Measurements from ENCODE around the gene LZTR1.
A peak's percentile ranks its signal among the peaks of the same experiment; 100 is the strongest.

The LZTR1 gene

DNA sequence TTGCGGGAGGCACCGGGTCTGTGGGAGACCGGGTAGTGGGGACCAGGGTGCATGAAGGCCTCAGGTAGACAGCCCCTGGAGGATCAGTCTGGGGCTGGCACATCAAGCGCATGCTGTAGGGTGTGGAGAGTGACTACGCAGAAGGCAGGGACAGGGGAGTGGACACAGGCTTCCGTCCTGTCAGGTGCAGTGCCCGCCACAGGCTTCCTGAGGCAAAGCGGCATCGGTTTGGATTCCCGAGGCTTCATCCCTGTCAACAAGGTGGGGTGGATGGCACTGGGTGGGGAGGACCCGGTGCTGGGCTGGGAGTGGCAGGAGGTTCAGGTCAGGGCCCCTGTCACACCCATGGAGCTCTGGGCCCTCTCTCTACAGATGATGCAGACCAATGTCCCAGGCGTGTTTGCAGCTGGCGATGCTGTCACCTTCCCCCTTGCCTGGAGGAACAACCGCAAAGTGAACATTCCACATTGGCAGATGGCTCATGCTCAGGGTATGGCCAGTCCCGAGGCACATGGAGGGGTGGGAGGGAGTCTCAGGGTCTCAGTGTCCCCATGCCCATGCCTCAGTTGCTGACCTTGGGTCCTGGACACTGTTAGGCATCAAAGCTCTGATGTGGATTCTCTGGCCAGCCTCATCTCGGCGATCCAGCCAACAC is 4.5 kb upstream of the LZTR1 start:
- TF ChIP-seq, protein P1, sequence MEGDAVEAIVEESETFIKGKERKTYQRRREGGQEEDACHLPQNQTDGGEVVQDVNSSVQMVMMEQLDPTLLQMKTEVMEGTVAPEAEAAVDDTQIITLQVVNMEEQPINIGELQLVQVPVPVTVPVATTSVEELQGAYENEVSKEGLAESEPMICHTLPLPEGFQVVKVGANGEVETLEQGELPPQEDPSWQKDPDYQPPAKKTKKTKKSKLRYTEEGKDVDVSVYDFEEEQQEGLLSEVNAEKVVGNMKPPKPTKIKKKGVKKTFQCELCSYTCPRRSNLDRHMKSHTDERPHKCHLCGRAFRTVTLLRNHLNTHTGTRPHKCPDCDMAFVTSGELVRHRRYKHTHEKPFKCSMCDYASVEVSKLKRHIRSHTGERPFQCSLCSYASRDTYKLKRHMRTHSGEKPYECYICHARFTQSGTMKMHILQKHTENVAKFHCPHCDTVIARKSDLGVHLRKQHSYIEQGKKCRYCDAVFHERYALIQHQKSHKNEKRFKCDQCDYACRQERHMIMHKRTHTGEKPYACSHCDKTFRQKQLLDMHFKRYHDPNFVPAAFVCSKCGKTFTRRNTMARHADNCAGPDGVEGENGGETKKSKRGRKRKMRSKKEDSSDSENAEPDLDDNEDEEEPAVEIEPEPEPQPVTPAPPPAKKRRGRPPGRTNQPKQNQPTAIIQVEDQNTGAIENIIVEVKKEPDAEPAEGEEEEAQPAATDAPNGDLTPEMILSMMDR (IDR thresholded peaks at IDR 0.05; ENCODE audit: extremely low read depth, missing control alignments) = no peak
- no peak for DNase-seq (ENCODE audit: low spot score)

DNA sequence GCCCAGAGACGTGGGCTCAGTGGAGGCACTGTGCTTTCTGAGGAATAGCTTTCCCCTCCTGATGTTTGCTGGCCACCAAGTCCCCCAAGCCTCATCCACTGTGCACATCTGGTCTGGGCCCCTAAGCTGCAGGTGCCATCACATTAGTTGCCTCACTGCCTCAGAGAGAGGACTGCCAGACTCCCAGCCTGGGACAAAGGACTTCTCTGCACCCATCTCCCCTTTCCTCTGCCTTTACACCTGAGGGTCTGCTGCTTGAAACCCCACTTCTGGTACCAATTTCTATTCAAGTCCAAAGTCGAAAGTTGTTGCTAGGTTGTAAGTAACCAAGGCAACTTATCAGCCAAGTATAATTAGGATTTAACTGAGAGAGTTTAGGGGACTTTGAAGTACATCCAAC is 3.7 kb upstream of the LZTR1 start:
- no peak for DNase-seq (ENCODE audit: low spot score)
- TF ChIP-seq, protein P1 (IDR thresholded peaks at IDR 0.05; ENCODE audit: extremely low read depth, missing control alignments) = no peak

DNA sequence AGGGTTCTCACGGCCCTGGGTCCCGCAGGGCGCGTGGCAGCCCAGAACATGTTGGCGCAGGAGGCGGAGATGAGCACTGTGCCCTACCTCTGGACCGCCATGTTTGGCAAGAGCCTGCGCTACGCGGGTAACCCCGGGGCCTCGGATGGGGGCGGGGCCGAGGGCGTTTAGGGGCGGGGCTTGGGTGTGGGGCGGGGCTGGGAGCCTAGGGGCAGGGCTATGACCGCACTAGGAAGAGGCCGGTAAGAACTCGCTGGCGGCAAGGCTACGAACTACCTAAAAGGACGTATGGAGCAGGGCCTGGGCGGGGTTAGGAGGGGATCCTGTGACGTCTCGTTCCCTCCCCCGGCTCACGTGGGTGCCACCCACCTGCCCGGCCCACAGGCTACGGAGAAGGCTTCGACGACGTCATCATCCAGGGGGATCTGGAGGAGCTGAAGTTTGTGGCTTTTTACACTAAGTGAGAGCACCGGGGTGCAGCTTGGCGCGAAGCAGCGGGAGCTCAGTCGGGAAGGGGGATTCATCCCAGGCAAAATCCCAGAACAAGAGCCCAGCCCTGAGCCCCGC is 2.8 kb upstream of the LZTR1 start:
- peak; percentile 91 for DNase-seq (ENCODE audit: low spot score)
- TF ChIP-seq, protein P1 (IDR thresholded peaks at IDR 0.05; ENCODE audit: extremely low read depth, missing control alignments) = no peak

DNA sequence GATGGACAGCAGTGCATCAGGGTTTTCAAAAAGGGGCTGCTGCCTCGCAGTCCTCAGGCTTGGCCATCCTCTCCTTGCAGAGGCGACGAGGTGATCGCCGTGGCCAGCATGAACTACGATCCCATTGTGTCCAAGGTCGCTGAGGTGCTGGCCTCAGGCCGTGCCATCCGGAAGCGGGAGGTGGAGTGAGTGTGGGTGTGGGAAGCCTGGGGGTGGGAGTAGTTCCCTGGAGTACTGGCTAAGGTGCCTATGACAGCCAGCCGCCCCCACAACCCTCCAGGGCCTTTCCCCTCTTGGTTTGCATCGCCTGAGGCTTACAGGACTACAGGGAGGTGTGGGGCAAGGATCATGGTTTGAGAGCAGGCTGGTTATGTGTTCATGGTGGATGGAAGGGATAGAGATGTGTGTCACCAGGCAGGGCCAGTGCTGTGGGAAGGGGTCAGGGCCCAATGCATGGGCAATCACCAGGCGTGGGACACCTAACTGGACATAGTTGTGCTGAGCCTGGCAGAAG is 2.1 kb upstream of the LZTR1 start:
- TF ChIP-seq, protein P1 (IDR thresholded peaks at IDR 0.05; ENCODE audit: extremely low read depth, missing control alignments) = no peak
- DNase-seq (ENCODE audit: low spot score) = no peak

DNA sequence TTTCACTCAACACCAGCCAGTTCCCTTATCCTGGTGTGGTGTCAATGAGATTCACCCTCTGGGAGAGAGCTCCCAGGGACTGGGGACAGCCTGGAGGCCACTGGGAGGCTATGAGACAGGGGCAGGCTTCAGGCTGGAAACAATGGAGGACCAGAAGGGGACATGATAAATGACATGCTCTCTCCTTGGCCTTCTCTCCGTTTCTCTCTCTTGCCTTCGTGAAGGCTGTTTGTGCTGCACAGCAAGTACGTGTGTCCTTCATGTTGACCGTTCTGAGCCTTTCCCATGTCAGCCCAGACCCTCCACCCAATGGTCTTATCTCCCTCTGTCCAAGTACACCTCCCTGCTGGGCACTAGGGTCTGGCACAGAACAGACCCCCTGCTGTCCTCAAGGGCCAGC is 1.6 kb upstream of the LZTR1 start:
- no peak for DNase-seq (ENCODE audit: low spot score)
- TF ChIP-seq, protein P1 (IDR thresholded peaks at IDR 0.05; ENCODE audit: extremely low read depth, missing control alignments) = no peak

DNA sequence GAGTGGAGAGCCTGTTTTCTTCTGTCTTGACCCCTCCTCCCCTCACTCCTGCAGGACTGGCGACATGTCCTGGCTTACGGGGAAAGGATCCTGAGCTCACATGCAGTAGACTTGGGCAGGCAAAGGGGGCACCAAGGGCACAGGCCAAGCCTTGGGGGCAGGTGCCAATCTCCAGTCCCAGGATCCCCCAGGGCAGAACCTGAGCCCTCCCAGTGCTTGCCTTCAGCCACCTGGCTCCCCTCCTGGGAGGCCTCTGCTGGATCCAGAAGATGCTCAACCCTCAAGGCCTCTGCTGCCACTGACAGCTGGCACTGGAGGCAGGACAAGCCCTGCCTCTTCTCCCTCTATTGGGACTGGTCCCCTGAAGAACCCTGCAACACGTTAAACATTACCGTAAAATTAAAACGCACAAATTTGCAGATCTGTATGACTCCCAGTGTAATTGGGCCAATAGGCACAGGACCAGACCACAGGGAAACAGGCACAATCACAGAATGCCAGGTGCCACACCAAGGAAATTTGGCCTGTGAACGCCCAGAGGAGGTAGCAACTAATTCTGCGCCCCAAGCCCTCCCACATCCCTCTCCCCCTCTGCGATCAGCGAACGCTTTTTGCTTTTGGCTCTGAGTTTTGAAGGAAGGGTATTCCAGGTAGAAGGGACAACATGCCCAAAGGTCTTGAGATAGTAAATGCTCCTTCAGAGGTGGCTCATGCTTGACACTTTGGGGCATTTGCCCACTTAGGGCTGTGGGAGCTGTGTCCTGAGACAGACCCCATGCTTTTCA is 967 bp upstream of the LZTR1 start:
- no peak for DNase-seq (ENCODE audit: low spot score)
- TF ChIP-seq, protein P1 (IDR thresholded peaks at IDR 0.05; ENCODE audit: extremely low read depth, missing control alignments) = no peak

DNA sequence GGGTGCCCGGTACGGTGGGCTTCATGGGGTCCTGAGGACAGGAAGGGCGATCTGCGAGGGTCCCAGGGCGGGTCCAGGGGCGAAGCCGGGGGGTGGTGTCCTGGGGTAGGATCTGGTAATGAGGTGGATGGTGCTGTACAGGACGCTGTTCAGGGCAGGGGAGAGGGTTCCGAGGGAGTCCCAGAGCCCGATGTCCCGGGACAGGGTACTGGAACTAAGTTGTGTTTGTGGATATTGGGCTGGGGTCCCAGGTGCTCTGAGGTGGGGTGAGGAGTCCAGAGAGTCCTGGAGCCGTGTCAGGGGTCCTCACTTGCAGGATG is 426 bp downstream of the LZTR1 start:
- no peak for DNase-seq (ENCODE audit: low spot score)
- TF ChIP-seq, protein P1 (IDR thresholded peaks at IDR 0.05; ENCODE audit: extremely low read depth, missing control alignments) = no peak
